Measurements from ENCODE around the gene GALNT17. TPM values are rescaled to one million over a fixed set of nuclear protein-coding genes. Genes with fewer than 3 reads are reported as not detected.

Gene GALNT17
- total and polyA plus RNA-seq, 2 experiments from 2014 or later, result 11.1 to 65.6 TPM

DNA sequence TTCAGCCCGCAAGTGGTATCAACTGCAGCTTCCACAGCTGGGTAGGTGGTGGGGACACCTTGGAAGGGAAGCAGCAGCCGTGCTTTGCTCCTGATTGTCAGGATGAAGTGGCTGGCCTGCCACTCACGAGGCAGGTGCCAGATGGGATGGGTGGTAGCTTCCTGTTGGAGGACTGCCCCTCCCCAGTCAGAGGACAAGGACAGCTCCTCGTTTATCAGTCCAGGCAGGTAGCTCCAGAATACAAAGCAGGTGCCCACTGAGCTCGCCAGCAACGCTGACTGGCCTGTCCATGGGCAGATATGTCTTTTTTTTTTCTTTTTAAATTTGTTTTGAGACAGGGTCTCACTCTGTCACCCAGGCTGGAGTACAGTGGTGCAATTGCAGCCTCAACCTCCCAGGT lies 431.3 kb downstream of the GALNT17 start (continued):
- no peak for TF ChIP-seq EZH2phosphoT487 (IDR thresholded peaks at IDR 0.05; ENCODE audit: unreplicated experiment)

GRCh38 chr7:71566376-71566775 lies 434.4 kb downstream of the GALNT17 start:
- no peak for TF ChIP-seq EZH2phosphoT487 (IDR thresholded peaks at IDR 0.05; ENCODE audit: unreplicated experiment)
- TF ChIP-seq ZNF114 (CRISPR knock-in tag; IDR thresholded peaks at IDR 0.05), result no peak
- no peak for TF ChIP-seq EZH2 (IDR thresholded peaks at IDR 0.05; ENCODE audit: low read depth, unreplicated experiment)
- no peak for TF ChIP-seq JUNB (IDR thresholded peaks at IDR 0.05; ENCODE audit: unreplicated experiment)
- TF ChIP-seq REST (IDR thresholded peaks at IDR 0.05; ENCODE audit: unreplicated experiment), result no peak
- no peak for TF ChIP-seq ZNF331 (CRISPR knock-in tag; IDR thresholded peaks at IDR 0.05; ENCODE audit: low read depth)
- TF ChIP-seq, protein P1, sequence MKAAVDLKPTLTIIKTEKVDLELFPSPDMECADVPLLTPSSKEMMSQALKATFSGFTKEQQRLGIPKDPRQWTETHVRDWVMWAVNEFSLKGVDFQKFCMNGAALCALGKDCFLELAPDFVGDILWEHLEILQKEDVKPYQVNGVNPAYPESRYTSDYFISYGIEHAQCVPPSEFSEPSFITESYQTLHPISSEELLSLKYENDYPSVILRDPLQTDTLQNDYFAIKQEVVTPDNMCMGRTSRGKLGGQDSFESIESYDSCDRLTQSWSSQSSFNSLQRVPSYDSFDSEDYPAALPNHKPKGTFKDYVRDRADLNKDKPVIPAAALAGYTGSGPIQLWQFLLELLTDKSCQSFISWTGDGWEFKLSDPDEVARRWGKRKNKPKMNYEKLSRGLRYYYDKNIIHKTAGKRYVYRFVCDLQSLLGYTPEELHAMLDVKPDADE (IDR thresholded peaks at IDR 0.05), result no peak
- TF ChIP-seq, protein P2, sequence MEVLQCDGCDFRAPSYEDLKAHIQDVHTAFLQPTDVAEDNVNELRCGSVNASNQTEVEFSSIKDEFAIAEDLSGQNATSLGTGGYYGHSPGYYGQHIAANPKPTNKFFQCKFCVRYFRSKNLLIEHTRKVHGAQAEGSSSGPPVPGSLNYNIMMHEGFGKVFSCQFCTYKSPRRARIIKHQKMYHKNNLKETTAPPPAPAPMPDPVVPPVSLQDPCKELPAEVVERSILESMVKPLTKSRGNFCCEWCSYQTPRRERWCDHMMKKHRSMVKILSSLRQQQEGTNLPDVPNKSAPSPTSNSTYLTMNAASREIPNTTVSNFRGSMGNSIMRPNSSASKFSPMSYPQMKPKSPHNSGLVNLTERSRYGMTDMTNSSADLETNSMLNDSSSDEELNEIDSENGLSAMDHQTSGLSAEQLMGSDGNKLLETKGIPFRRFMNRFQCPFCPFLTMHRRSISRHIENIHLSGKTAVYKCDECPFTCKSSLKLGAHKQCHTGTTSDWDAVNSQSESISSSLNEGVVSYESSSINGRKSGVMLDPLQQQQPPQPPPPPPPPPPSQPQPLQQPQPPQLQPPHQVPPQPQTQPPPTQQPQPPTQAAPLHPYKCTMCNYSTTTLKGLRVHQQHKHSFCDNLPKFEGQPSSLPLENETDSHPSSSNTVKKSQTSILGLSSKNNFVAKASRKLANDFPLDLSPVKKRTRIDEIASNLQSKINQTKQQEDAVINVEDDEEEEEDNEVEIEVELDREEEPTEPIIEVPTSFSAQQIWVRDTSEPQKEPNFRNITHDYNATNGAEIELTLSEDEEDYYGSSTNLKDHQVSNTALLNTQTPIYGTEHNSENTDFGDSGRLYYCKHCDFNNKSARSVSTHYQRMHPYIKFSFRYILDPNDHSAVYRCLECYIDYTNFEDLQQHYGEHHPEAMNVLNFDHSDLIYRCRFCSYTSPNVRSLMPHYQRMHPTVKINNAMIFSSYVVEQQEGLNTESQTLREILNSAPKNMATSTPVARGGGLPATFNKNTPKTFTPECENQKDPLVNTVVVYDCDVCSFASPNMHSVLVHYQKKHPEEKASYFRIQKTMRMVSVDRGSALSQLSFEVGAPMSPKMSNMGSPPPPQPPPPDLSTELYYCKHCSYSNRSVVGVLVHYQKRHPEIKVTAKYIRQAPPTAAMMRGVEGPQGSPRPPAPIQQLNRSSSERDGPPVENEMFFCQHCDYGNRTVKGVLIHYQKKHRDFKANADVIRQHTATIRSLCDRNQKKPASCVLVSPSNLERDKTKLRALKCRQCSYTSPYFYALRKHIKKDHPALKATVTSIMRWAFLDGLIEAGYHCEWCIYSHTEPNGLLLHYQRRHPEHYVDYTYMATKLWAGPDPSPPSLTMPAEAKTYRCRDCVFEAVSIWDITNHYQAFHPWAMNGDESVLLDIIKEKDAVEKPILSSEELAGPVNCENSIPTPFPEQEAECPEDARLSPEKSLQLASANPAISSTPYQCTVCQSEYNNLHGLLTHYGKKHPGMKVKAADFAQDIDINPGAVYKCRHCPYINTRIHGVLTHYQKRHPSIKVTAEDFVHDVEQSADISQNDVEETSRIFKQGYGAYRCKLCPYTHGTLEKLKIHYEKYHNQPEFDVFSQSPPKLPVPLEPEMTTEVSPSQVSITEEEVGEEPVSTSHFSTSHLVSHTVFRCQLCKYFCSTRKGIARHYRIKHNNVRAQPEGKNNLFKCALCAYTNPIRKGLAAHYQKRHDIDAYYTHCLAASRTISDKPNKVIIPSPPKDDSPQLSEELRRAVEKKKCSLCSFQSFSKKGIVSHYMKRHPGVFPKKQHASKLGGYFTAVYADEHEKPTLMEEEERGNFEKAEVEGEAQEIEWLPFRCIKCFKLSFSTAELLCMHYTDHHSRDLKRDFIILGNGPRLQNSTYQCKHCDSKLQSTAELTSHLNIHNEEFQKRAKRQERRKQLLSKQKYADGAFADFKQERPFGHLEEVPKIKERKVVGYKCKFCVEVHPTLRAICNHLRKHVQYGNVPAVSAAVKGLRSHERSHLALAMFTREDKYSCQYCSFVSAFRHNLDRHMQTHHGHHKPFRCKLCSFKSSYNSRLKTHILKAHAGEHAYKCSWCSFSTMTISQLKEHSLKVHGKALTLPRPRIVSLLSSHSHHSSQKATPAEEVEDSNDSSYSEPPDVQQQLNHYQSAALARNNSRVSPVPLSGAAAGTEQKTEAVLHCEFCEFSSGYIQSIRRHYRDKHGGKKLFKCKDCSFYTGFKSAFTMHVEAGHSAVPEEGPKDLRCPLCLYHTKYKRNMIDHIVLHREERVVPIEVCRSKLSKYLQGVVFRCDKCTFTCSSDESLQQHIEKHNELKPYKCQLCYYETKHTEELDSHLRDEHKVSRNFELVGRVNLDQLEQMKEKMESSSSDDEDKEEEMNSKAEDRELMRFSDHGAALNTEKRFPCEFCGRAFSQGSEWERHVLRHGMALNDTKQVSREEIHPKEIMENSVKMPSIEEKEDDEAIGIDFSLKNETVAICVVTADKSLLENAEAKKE (CRISPR knock-in tag; IDR thresholded peaks at IDR 0.05), result no peak
- no peak for TF ChIP-seq CREB1 (CRISPR knock-in tag; IDR thresholded peaks at IDR 0.05; ENCODE audit: low read depth)
- no peak for TF ChIP-seq STAT1 (IDR thresholded peaks at IDR 0.05; ENCODE audit: unreplicated experiment)
- TF ChIP-seq NANOG (IDR thresholded peaks at IDR 0.05; ENCODE audit: borderline replicate concordance), result no peak
- TF ChIP-seq POLR2AphosphoS5 (IDR thresholded peaks at IDR 0.05; ENCODE audit: low read depth), result no peak
- TF ChIP-seq, protein P3, sequence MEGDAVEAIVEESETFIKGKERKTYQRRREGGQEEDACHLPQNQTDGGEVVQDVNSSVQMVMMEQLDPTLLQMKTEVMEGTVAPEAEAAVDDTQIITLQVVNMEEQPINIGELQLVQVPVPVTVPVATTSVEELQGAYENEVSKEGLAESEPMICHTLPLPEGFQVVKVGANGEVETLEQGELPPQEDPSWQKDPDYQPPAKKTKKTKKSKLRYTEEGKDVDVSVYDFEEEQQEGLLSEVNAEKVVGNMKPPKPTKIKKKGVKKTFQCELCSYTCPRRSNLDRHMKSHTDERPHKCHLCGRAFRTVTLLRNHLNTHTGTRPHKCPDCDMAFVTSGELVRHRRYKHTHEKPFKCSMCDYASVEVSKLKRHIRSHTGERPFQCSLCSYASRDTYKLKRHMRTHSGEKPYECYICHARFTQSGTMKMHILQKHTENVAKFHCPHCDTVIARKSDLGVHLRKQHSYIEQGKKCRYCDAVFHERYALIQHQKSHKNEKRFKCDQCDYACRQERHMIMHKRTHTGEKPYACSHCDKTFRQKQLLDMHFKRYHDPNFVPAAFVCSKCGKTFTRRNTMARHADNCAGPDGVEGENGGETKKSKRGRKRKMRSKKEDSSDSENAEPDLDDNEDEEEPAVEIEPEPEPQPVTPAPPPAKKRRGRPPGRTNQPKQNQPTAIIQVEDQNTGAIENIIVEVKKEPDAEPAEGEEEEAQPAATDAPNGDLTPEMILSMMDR (conservative IDR thresholded peaks at IDR 0.05; ENCODE audit: low read depth in 2 of 2), result no peak
- Mint-ChIP-seq H3K4me1 (no peaks in the 10 kb centered on the region), H3K4me3 (no peak overlapping the region), H3K36me3 (ENCODE audit: low read depth) (peaks cover 11% of the 10 kb centered on the region), H3K27ac (no peak overlapping the region), H3K27me3 (ENCODE audit: insufficient read depth, low read depth, poor library complexity) (peaks cover 5% of the 10 kb centered on the region), H3K9me3 (peaks cover 12% of the 10 kb centered on the region; the same call in 2 of the 3 replicates)
- no peak overlapping the region for H2AFZ ChIP-seq
- no peaks in the 10 kb centered on the region for H3F3A ChIP-seq (replicated peaks; ENCODE audit: low read depth)
- H4K20me1 ChIP-seq (replicated peaks; ENCODE audit: insufficient read depth), result no peaks in the 10 kb centered on the region
- H3K4me1 ChIP-seq (ENCODE audit: insufficient read depth), result no peaks in the 10 kb centered on the region
- H3K36me3 ChIP-seq (ENCODE audit: insufficient read depth), result no peaks in the 10 kb centered on the region
- no peak for ATAC-seq
- no peak overlapping the region for H3K4me3 ChIP-seq
- no peaks in the 10 kb centered on the region for H3K27me3 ChIP-seq (ENCODE audit: insufficient read depth)
- DNase-seq (ENCODE audit: low spot score), result no peak
- no peaks in the 10 kb centered on the region for H3K79me2 ChIP-seq (replicated peaks; ENCODE audit: insufficient read depth)
- H3K27ac ChIP-seq (ENCODE audit: low read depth), result no peak overlapping the region
- H3K4me2 ChIP-seq, result no peak overlapping the region
- H3K9me2 ChIP-seq (ENCODE audit: insufficient read depth), result no peaks in the 10 kb centered on the region

All from GM23338 (cell line).